H7 (cell line): ENCODE data around the gene ERBB4. TPM values are rescaled to one million over a fixed set of nuclear protein-coding genes. Genes with fewer than 3 reads are reported as not detected.
A peak's percentile ranks its signal among the peaks of the same experiment; 100 is the strongest.
"Not testable (repeated sequence)": the region's sequence is repeated elsewhere in the genome, so short reads cannot be mapped to it uniquely, and the experiment has no call there.

Source experiments
- DNase-seq: peaks from one replicate; pipeline ENCODE4 v3.0.0; 2012
- H3K27me3 ChIP-seq: 2 replicates; pipeline ENCODE4 v1.6.0; 2011; ENCODE audit warnings: mild to moderate bottlenecking, low read length; ENCODE audit not compliant: control insufficient read depth, insufficient read depth
- H3K36me3 ChIP-seq: replicated peaks from 2 replicates; pipeline ENCODE4 v1.5.1; 2011; ENCODE audit warnings: low read length; ENCODE audit not compliant: control insufficient read depth, insufficient read depth
- H3K4me3 ChIP-seq: 2 replicates; pipeline ENCODE4 v1.5.1; 2011; ENCODE audit warnings: low read depth, mild to moderate bottlenecking, control low read depth, low read length, moderate library complexity; ENCODE audit not compliant: insufficient read depth
- total RNA-seq: library from RNA; depleted of rRNA; stranded (reverse); fragments of >200 nt; shearing (Covaris generic); gene quantifications from 2 replicates; pipeline ENCODE4 v1.2.3, GENCODE V29; 2014

Gene ERBB4
- total RNA-seq, 1 experiment from 2014 or later = 5.7 TPM

- H3K27me3 ChIP-seq = no peaks in the 10 kb centered on the region
- DNase-seq = no peak
- H3K4me3 ChIP-seq = no peak overlapping the region
- no peaks in the 10 kb centered on the region for H3K36me3 ChIP-seq
Measured at GRCh38 chr2:211599146-211599545, 939.5 kb downstream of the ERBB4 start.

- no peaks in the 10 kb centered on the region for H3K27me3 ChIP-seq
- no peaks in the 10 kb centered on the region for H3K36me3 ChIP-seq
- no peak for DNase-seq
- no peak overlapping the region for H3K4me3 ChIP-seq
Measured at GRCh38 chr2:211598238-211598637, 940.4 kb downstream of the ERBB4 start.

- H3K4me3 ChIP-seq, H3K36me3 ChIP-seq, DNase-seq, H3K27me3 ChIP-seq: not testable (repeated sequence)
Measured at GRCh38 chr2:211592006-211592405, 946.6 kb downstream of the ERBB4 start.

- H3K27me3 ChIP-seq = no peaks in the 10 kb centered on the region
- no peaks in the 10 kb centered on the region for H3K36me3 ChIP-seq
- DNase-seq = no peak
- peak overlapping the region; percentile 5; the same call in 1 of the 2 replicates for H3K4me3 ChIP-seq
Measured at GRCh38 chr2:211591426-211591825, 947.2 kb downstream of the ERBB4 start.

DNA sequence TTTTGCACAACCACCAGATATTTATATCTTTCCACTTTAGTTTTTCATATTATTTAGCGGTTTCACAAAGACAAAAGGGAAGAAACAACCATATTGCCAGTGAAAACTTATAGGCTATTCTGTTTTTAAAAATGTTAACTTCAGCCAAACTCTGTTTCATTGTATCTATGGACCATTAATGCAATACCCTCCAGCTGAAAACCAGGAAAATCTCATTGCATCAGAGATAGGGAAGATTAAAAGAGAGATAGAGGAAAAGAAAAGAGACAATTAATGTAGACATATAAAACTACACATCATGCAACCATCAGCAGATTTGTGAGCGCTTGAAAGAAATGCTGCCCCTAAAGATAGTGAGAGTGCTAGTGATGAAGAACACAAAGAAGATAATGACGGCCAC lies 970.2 kb downstream of the ERBB4 start:
- H3K27me3 ChIP-seq = no peaks in the 10 kb centered on the region
- H3K4me3 ChIP-seq = no peak overlapping the region
- DNase-seq = no peak
- H3K36me3 ChIP-seq = no peaks in the 10 kb centered on the region

GRCh38 chr2:211564441-211564840 lies 974.2 kb downstream of the ERBB4 start:
- H3K27me3 ChIP-seq = no peaks in the 10 kb centered on the region
- no peak overlapping the region for H3K4me3 ChIP-seq
- no peak for DNase-seq
- H3K36me3 ChIP-seq = no peaks in the 10 kb centered on the region

DNA sequence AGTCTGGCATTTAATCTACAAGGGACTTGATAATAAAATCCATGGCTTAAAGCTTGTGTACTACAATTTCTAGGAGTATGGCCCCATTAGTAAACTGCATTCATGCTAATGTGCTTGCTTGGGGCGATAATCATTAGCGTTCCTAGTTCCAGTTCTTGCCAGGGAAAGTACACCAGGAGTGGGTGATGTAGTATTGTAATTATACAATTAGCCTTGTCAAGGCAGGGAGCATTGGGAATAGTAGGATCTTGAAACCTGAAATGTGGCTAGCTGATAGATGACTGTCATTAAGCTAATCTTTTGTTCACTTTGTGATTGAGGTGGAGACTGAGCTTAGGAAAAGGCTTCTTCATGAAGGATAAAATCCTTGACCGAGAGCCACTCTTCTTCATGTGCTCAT lies 993.0 kb downstream of the ERBB4 start:
- DNase-seq = no peak
- H3K4me3 ChIP-seq = no peak overlapping the region
- no peaks in the 10 kb centered on the region for H3K36me3 ChIP-seq
- no peaks in the 10 kb centered on the region for H3K27me3 ChIP-seq

DNA sequence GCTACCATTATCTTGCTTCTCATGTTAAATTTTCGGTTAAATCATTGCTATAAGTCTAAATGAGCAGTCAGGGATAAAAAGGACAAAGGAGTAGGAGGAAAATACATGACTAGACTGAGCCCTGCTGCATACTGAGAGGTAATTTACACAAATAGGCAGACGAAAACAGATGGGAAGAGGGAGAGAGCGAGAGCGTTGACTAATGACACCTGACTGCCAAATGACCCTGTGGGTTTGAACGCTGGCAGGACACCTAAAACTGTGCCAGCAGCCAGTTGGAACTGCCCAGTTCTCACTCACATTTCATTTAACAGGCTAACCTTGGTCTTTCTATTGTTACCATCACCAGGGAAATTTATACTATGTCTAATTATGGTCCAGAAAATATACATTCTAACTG lies 1004.0 kb downstream of the ERBB4 start:
- no peak for DNase-seq
- Histone ChIP-seq H3K27me3 (no peaks in the 10 kb centered on the region), H3K4me3 (no peak overlapping the region), H3K36me3 (no peaks in the 10 kb centered on the region)

- not testable (repeated sequence) for DNase-seq, H3K27me3 ChIP-seq, H3K4me3 ChIP-seq, H3K36me3 ChIP-seq
Measured at GRCh38 chr2:211524248-211524647, 1014.4 kb downstream of the ERBB4 start.

DNA sequence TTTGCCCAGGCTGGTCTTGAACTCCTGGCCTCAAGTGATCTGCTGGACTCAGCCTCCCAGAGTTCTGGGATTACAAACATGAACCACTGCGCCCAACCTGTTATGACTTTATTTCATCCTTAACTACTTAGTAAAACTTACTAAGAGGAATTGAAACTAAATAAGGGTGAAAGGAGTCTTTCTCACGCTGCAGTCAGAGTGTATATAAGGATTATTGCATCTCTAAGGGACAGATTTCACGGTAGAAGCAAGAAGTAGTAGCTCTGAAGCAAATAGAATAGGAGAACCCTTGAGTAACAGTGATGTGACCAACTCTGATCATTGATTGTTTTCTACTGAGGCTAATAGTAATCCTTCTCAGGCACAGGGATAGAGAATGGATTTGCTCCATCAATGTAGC lies 1022.1 kb downstream of the ERBB4 start:
- no peaks in the 10 kb centered on the region for H3K27me3 ChIP-seq
- no peak overlapping the region for H3K4me3 ChIP-seq
- H3K36me3 ChIP-seq = no peaks in the 10 kb centered on the region
- DNase-seq = no peak

GRCh38 chr2:211514049-211514448 lies 1024.6 kb downstream of the ERBB4 start:
- no peaks in the 10 kb centered on the region for H3K36me3 ChIP-seq
- H3K27me3 ChIP-seq = no peaks in the 10 kb centered on the region
- H3K4me3 ChIP-seq = no peak overlapping the region
- DNase-seq = no peak

- no peaks in the 10 kb centered on the region for H3K36me3 ChIP-seq
- no peak overlapping the region for H3K4me3 ChIP-seq
Measured at GRCh38 chr2:211513446-211513845, 1025.2 kb downstream of the ERBB4 start.

DNA sequence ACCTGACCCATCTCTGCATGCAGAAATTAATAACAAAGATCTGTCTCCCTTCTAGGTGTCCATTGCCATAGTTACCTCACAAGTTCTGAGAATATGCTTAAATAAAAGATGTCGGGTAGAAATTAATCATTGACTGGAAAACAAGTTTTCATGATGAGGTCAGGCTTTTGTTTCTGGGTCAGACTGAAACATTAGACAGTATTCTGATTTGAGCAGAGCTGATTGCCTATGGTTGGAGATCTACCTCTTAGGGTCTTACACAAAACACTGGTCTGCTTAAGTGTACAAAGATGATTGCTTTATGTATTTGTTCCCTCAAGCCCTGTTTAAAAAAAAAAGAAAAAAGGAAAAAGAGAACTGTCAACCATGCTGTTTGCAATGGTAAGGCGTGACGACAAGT lies 1025.8 kb downstream of the ERBB4 start:
- Histone ChIP-seq H3K36me3 (no peaks in the 10 kb centered on the region), H3K27me3 (no peaks in the 10 kb centered on the region), H3K4me3 (no peak overlapping the region)
- no peak for DNase-seq

More at GRCh38 chr2:211513446-211513845, 1025.2 kb downstream of the ERBB4 start:
- DNase-seq = peak; percentile 6
- H3K27me3 ChIP-seq = no peaks in the 10 kb centered on the region

DNA sequence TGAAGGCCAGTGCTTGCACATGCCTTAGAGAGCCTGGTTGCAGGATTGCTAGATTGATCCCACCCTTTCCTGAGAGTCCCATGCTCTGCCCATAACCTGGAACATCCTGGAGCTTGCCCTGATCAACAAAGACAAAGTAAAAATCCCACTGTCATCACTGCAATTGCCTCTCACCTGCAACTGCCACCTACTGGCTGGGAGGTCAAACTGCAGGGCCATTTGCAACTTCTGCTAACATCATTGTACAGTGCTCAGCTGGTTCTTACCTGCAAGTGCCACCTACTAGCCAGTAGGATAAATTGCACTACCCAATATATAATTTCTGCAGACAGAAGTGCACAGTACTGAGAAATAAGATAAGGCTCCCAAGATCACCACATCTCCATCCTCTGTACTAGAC lies 1034.7 kb downstream of the ERBB4 start:
- no peak for DNase-seq
- Histone ChIP-seq H3K4me3 (no peak overlapping the region), H3K27me3 (no peaks in the 10 kb centered on the region), H3K36me3 (no peaks in the 10 kb centered on the region)

DNA sequence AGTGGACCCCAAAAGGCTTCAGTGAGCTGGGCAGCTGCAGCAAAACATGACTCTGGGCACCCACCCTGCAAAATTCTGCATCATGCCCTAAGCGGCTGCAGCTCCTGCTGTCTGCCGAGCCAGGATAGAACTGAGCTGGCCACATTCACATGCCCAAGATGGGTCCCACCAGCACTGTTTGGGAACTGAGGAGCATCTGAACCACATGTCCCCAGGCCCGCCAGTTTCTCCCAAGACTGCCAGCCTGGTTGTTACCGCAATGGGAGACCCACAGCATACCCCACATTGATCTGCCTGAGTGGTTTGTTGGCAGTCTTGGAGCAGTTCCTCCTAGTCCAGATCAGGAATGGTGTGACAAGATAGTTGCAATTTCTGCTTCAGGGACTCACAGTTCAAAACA lies 1035.4 kb downstream of the ERBB4 start:
- H3K27me3 ChIP-seq = no peaks in the 10 kb centered on the region
- no peak overlapping the region for H3K4me3 ChIP-seq
- DNase-seq = no peak
- no peaks in the 10 kb centered on the region for H3K36me3 ChIP-seq

DNA sequence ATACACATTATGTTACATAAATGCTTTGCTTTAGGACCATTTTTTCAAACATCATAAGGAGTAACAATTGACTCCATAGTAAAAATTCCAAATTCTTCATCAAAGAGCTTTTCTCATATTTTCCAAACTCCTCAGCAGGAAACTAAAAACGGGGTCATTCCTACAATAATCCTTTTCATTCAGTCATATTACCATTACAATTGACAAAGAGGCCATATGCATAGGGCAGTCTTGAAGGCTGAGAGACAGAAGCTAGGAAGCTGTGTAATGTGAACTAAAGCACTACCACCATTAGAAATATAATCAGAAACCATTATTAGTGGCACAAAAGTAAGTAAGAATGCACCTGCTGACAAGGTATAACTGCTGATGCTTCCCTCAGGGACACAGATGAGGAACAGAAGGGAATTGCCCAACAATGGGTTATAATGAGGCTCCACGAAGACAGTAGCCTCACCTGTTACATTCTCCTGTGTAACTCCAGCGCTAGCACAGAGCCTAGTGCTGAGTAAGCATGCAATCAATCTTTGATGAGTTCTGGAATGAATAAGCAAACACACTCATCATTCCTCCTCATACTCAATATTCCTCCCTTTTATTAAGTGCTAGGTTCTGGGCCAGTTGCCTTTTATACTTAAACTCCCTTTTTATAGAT lies 1039.9 kb downstream of the ERBB4 start:
- Histone ChIP-seq H3K36me3 (no peaks in the 10 kb centered on the region), H3K27me3 (no peaks in the 10 kb centered on the region), H3K4me3 (no peak overlapping the region)
- no peak for DNase-seq
